GM12891 (cell line): ENCODE measurements around the gene ELOVL5.

Experiments used
- PAX5 ChIP-seq: IDR thresholded peaks from 2 replicates; pipeline ENCODE4 v1.6.1; 2011; ENCODE audit warnings: low read length, moderate library complexity, mild to moderate bottlenecking; ENCODE audit not compliant: insufficient read depth, severe bottlenecking
- POLR2A ChIP-seq: IDR thresholded peaks from 2 replicates; pipeline ENCODE4 v1.6.1; 2011; ENCODE audit warnings: low read depth, low read length, control low read depth
- POLR2AphosphoS5 ChIP-seq: IDR thresholded peaks from 2 replicates; pipeline ENCODE4 v1.6.1; 2011; ENCODE audit warnings: low read depth, low read length, control low read depth
- POU2F2 ChIP-seq: IDR thresholded peaks from 2 replicates; pipeline ENCODE4 v1.6.1; 2011; ENCODE audit warnings: low read depth, mild to moderate bottlenecking, control low read depth, low read length, moderate library complexity
- SPI1 ChIP-seq: IDR thresholded peaks from 2 replicates; pipeline ENCODE4 v1.6.1; 2011; ENCODE audit warnings: low read depth, low read length, control low read depth
- TAF1 ChIP-seq: IDR thresholded peaks from 2 replicates; pipeline ENCODE4 v1.6.1; 2011; ENCODE audit warnings: low read depth, low read length, control low read depth

- TF ChIP-seq SPI1, result no peak
- TF ChIP-seq POLR2AphosphoS5, result no peak
- TF ChIP-seq POLR2A, result no peak
- no peak for TF ChIP-seq TAF1
- TF ChIP-seq POU2F2, result no peak
- TF ChIP-seq PAX5, result no peak
Observed at GRCh38 chr6:53318429-53318828, 30.3 kb downstream of the ELOVL5 start.
